Muscle of leg (tissue), 11 donors: ENCODE results near the gene ABCG8. TPM values are rescaled to one million over a fixed set of nuclear protein-coding genes. Genes with fewer than 3 reads are reported as not detected.
"Not testable (repeated sequence)": the region's sequence is repeated elsewhere in the genome, so short reads cannot be mapped to it uniquely, and the experiment has no call there.

Source experiments
- DNase-seq: peaks from one replicate; pipeline ENCODE4 v3.0.0; 2013
- H3K27ac ChIP-seq: one replicate; pipeline ENCODE4 v1.5.1; 2013; ENCODE audit warnings: mild to moderate bottlenecking, low read length, control low read depth
- H3K27me3 ChIP-seq: one replicate; pipeline ENCODE4 v1.6.1; 2013; ENCODE audit warnings: low read length; ENCODE audit not compliant: control insufficient read depth, insufficient read depth
- H3K36me3 ChIP-seq: one replicate; pipeline ENCODE4 v1.6.1; 2013; ENCODE audit warnings: low read length; ENCODE audit not compliant: control insufficient read depth, insufficient read depth
- H3K4me1 ChIP-seq: one replicate; pipeline ENCODE4 v1.6.1; 2013; ENCODE audit warnings: low read length; ENCODE audit not compliant: control insufficient read depth, insufficient read depth
- H3K4me3 ChIP-seq: one replicate; pipeline ENCODE4 v1.5.1; 2013; ENCODE audit warnings: low read length, control low read depth
- H3K9me3 ChIP-seq: replicated peaks from 2 replicates; pipeline ENCODE4 v1.6.1; 2013; ENCODE audit warnings: low read depth, low read length; ENCODE audit not compliant: control insufficient read depth
- WGBS: methylation state at CpG from one replicate; pipeline ENCODE4 v1.1.5; 2013; ENCODE audit warnings: missing lambda C conversion rate; ENCODE audit not compliant: insufficient coverage; 5-methylcytosine and 5-hydroxymethylcytosine counted together
- polyA plus RNA-seq, 8 donors: library from polyadenylated mRNA; unstranded; fragments of 120-200 nt; gene quantifications; one replicate each; pipeline versions ENCODE4 v1.2.1 to v1.2.3, GENCODE V29; 2013; ENCODE audit warnings: inconsistent platforms in 1 of 8, low replicate concordance in 1 of 8; ENCODE audit not compliant: insufficient read length in 8 of 8, insufficient read depth in 1 of 8
- total RNA-seq: library from RNA; stranded (reverse); fragments of 120-200 nt; gene quantifications from one replicate; pipeline ENCODE4 v1.2.4, GENCODE V29; 2013

Gene ABCG8
- total and polyA plus RNA-seq, 9 donors: 0.05 to 1.3 (median 0.13) TPM; not detected in 4

DNA sequence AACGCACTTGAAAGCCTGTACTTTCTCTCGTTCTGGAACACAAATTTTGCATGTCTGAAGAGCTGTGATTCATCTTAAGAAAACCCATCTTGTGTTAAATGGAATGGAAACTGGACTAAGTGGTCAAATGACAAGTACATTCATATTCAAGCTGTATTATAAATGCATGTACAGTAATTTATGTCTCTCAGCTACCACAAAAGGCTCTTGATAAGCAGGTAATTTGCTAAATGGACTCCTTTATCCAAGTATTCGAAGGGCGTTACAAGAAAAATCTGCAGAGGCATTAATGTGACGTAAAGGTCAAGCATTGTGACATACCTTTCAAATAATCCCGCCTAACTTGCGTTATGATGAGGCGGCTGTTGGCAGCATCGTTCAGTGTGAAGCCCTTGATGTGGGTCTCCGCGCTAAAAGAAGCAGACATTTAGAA is 66.6 kb downstream of the ABCG8 start:
- 94% methylated on average over 8 of the region's 11 CpGs for WGBS
- Histone ChIP-seq H3K27me3 (no peaks in the 10 kb centered on the region), H3K27ac (no peak overlapping the region), H3K9me3 (no peaks in the 10 kb centered on the region), H3K36me3 (peaks cover 18% of the 10 kb centered on the region), H3K4me3 (no peak overlapping the region), H3K4me1 (no peaks in the 10 kb centered on the region)
- no peak for DNase-seq

GRCh38 chr2:43905871-43906270 is 67.1 kb downstream of the ABCG8 start:
- no CpG with 5 or more reads among the region's 5 CpGs for WGBS
- Histone ChIP-seq H3K9me3 (no peaks in the 10 kb centered on the region), H3K4me1 (no peaks in the 10 kb centered on the region), H3K36me3 (peaks cover 20% of the 10 kb centered on the region), H3K4me3 (no peak overlapping the region), H3K27ac (no peak overlapping the region), H3K27me3 (no peaks in the 10 kb centered on the region)
- no peak for DNase-seq

DNA sequence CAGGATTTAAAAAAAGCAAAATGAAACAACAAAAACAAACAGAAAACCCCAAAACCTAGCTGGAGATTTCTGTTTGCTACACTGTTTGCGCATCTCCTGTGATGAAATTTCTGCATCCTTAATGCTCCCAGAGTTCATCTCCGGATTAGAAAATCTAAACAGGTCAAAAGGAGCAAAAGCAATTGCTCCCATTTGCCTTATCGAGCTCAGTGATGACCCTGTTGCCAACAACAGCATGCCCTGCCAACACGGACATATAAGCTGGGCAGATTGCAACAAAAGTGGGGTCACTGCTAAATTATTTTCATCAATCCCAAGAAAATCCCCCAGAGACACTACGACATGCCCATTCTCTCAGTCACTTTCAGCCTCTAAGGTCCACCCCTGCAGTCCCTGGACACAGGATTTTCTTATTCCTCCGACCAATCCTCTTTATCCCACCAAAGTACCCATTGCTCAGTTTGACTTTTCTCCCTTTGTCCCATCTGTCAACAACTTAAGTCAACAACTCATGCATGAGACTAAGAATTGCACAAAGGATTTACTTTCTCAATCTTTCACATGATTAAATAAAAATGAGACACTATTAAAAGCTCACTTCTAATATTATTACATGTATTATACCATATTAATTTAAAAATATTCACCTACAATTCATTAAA is 67.8 kb downstream of the ABCG8 start:
- Histone ChIP-seq H3K4me3 (no peak overlapping the region), H3K9me3 (no peaks in the 10 kb centered on the region), H3K27ac (no peak overlapping the region), H3K4me1 (no peaks in the 10 kb centered on the region), H3K27me3 (no peaks in the 10 kb centered on the region), H3K36me3 (peaks cover 18% of the 10 kb centered on the region)
- WGBS: 87% methylated on average over 5 of the region's 6 CpGs
- DNase-seq: no peak

GRCh38 chr2:43911136-43911790 is 72.5 kb downstream of the ABCG8 start:
- 100% methylated on average over 2 of the region's 8 CpGs for WGBS
- H3K27me3 ChIP-seq, H3K27ac ChIP-seq, DNase-seq, H3K9me3 ChIP-seq, H3K4me3 ChIP-seq, H3K4me1 ChIP-seq: not testable (repeated sequence)
- peaks cover 26% of the 10 kb centered on the region for H3K36me3 ChIP-seq

DNA sequence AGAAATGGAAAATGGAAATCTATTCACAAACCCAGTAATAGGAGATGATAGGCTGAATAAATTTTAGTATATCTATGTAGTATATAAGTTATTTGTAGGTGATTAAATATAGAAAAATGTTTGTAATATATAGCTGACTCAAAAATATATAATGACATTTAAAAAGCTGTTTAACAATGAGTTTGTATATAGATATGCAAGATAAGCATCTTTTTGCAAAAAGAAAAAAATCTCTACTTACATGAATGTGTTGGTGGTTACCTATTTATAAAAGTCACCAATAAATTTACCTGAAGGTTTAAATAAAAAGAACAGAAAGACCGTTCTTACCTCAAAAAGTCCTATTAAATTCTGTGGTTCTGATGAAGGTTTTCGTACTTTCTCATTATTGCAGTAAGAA is 85.7 kb downstream of the ABCG8 start:
- peaks cover 14% of the 10 kb centered on the region for H3K36me3 ChIP-seq
- H3K4me1 ChIP-seq: no peaks in the 10 kb centered on the region
- DNase-seq: no peak
- H3K9me3 ChIP-seq: no peaks in the 10 kb centered on the region
- H3K4me3 ChIP-seq: no peak overlapping the region
- no CpG with 5 or more reads among the region's 2 CpGs for WGBS
- no peak overlapping the region for H3K27ac ChIP-seq
- H3K27me3 ChIP-seq: no peaks in the 10 kb centered on the region

DNA sequence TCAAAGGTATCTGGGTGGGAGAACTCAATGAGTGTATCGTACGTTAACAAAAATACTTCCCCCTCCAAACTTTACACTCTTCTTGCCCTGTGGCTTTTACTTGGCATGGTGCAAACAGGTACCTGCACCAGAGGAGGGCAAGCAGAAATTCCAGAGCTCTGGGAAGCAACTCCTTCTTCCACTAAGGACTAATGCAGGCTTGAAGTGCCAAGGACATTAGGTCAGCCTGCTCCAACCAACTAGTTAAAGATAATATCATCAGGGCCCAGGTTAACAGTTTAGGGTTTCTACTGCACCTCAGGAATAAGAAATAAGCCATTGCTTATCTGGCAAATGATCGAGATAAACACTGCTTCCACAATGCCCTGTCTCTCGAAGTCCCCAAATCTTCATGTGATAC is 86.7 kb downstream of the ABCG8 start:
- Histone ChIP-seq H3K27me3 (no peaks in the 10 kb centered on the region), H3K27ac (no peak overlapping the region), H3K4me3 (no peak overlapping the region), H3K36me3 (peaks cover 16% of the 10 kb centered on the region), H3K9me3 (no peaks in the 10 kb centered on the region), H3K4me1 (no peaks in the 10 kb centered on the region)
- 100% methylated on average over 2 of the region's 4 CpGs for WGBS
- DNase-seq: no peak

- H3K27ac ChIP-seq: no peak overlapping the region
- no peak for DNase-seq
- no peak overlapping the region for H3K4me3 ChIP-seq
- H3K36me3 ChIP-seq: peaks cover 14% of the 10 kb centered on the region
- H3K4me1 ChIP-seq: no peaks in the 10 kb centered on the region
- 100% methylated on average over 2 of the region's 4 CpGs for WGBS
- no peaks in the 10 kb centered on the region for H3K9me3 ChIP-seq
- no peaks in the 10 kb centered on the region for H3K27me3 ChIP-seq
Observed at GRCh38 chr2:43927442-43927841, 88.7 kb downstream of the ABCG8 start.

DNA sequence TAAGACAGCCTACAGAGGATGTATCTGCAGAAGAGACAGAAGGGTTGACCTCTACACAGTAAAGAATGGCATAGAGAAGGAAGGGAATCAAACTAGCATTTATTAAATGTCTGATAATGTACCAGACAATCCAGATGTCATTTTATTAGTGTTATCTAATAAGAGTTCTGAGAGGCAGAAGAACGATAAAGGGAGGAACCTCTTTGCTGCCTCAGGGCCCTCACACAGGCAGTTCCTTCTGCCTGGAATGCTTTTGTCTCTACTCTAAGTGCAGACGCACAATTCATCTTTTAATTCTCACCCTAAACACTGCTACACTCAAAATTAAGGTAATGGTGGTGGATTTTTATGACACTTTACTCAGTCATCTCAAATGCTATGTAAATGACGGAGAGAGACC is 92.5 kb downstream of the ABCG8 start:
- H3K27me3 ChIP-seq: no peaks in the 10 kb centered on the region
- no peaks in the 10 kb centered on the region for H3K4me1 ChIP-seq
- no peaks in the 10 kb centered on the region for H3K9me3 ChIP-seq
- H3K27ac ChIP-seq: no peak overlapping the region
- WGBS: no CpG with 5 or more reads among the region's 3 CpGs
- H3K4me3 ChIP-seq: no peak overlapping the region
- peaks cover 8% of the 10 kb centered on the region for H3K36me3 ChIP-seq
- no peak for DNase-seq

Other genes starting within 250 kb of the ABCG8 start
- 14.4 TPM for gene THADA, start 242.9 kb upstream of the ABCG8 start, total RNA-seq
- 10 to 100 TPM; 17.0 to 24.3 (median 18.1) TPM for gene THADA, start 242.9 kb upstream of the ABCG8 start, polyA plus RNA-seq
- gene PLEKHH2, start 201.7 kb upstream of the ABCG8 start, total RNA-seq: 15.3 TPM
- 10 to 100 TPM in 1 of 8 donors, 1 to 10 TPM in 7; 3.7 to 10.5 (median 6.3) TPM for gene PLEKHH2, start 201.7 kb upstream of the ABCG8 start, polyA plus RNA-seq
- 2.2 TPM for gene C1GALT1C1L, start 162.5 kb upstream of the ABCG8 start, total RNA-seq
- 1 to 10 TPM; 1.2 to 2.0 (median 1.5) TPM for gene C1GALT1C1L, start 162.5 kb upstream of the ABCG8 start, polyA plus RNA-seq
- 22.3 TPM for gene DYNC2LI1, start 64.9 kb upstream of the ABCG8 start, total RNA-seq
- gene DYNC2LI1, start 64.9 kb upstream of the ABCG8 start, polyA plus RNA-seq: 10 to 100 TPM; 14.9 to 21.1 (median 17.2) TPM
- gene ABCG5, start 132 bp upstream of the ABCG8 start, total RNA-seq: not detected
- gene ABCG5, start 132 bp upstream of the ABCG8 start, polyA plus RNA-seq: under 1 TPM in 6 of 8 donors, not detected in 2; 0.06 to 0.78 (median 0.11) TPM
- 53.9 TPM for gene LRPPRC, start 157.0 kb downstream of the ABCG8 start, total RNA-seq
- 10 to 100 TPM; 58.6 to 84.7 (median 66.8) TPM for gene LRPPRC, start 157.0 kb downstream of the ABCG8 start, polyA plus RNA-seq